Measurements from ENCODE around the gene PDE4D.

PDE4D gene

GRCh38 chr5:59391576-59391975 is 501.9 kb downstream of the PDE4D start:
- H3K9ac ChIP-seq (ENCODE audit: low read depth, low read length, poor library complexity), result no peak overlapping the region
- no peak overlapping the region for H4K91ac ChIP-seq (ENCODE audit: low read depth, low read length, poor library complexity)
- no peak overlapping the region for H3K27ac ChIP-seq (replicated peaks; ENCODE audit: low read length)
- H3K79me1 ChIP-seq (ENCODE audit: low read depth, low read length), result no peaks in the 10 kb centered on the region
- H3K18ac ChIP-seq (ENCODE audit: low read length), result no peak overlapping the region
- peaks cover 0 to 12% of the 10 kb centered on the region in 2 donors for H3K9me3 ChIP-seq (replicated peaks in 1 of 2; ENCODE audit: control insufficient read depth in 2 of 2, insufficient read depth in 1 of 2, low read depth in 1 of 2, low read length in 2 of 2)
- no peak overlapping the region for H2BK12ac ChIP-seq (ENCODE audit: low read length)
- no peak overlapping the region for H4K8ac ChIP-seq (ENCODE audit: low read depth, low read length)
- H3K23ac ChIP-seq (ENCODE audit: low read depth, low read length, poor library complexity), result no peak overlapping the region
- WGBS, 2 donors (ENCODE audit: extremely low coverage in 2 of 2, insufficient read length in 2 of 2, insufficient replicate concordance in 1 of 2), result 100% methylated on average over 1 of the region's 1 CpG
- H3K4ac ChIP-seq (ENCODE audit: low read length), result no peak overlapping the region
- no peak overlapping the region for H3K4me3 ChIP-seq (ENCODE audit: low read length in 2 of 2)
- DNase-seq (ENCODE audit: low spot score), result no peak
- H3K14ac ChIP-seq (ENCODE audit: low read length), result no peak overlapping the region
- no peak overlapping the region for H3K4me2 ChIP-seq (ENCODE audit: insufficient read depth, low read length, poor library complexity, severe bottlenecking)
- no peaks in the 10 kb centered on the region for H3K27me3 ChIP-seq (ENCODE audit: control insufficient read depth in 3 of 3, insufficient read depth in 3 of 3, low read depth in 1 of 3, low read length in 3 of 3)
- no peak overlapping the region for H2BK5ac ChIP-seq (ENCODE audit: low read length)
- H2AFZ ChIP-seq (ENCODE audit: low read length), result no peak overlapping the region
- no peaks in the 10 kb centered on the region for H3K36me3 ChIP-seq (replicated peaks in 1 of 2; ENCODE audit: control insufficient read depth in 2 of 2, insufficient read depth in 2 of 2, low read length in 2 of 2)
- H3K4me1 ChIP-seq (ENCODE audit: control insufficient read depth in 2 of 2, insufficient read depth in 1 of 2, low read depth in 1 of 2, low read length in 2 of 2), result no peaks in the 10 kb centered on the region
- H2AK5ac ChIP-seq (ENCODE audit: low read depth, low read length), result no peak overlapping the region
- H2BK15ac ChIP-seq (ENCODE audit: low read length), result no peak overlapping the region
- H2BK120ac ChIP-seq (ENCODE audit: low read depth, low read length), result no peak overlapping the region

DNA sequence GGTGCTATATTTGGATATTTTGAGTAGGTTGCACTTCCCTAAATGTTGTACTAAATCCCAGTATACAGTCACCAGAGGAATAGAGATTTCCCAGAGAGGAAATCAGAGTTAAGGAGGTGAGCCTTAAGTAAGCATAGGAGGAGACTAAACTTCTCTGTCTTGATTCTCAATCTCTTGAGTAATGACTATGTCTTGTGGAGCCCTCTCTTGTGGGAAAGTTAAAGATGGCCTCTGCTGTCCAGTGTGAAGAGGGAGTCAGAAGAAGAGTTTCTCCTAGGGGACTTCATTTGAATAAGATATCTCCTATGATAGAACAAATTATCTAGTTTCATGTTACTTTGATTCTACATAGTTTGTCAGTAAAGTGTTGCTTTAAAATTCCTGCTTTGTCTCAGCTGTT is 502.5 kb downstream of the PDE4D start:
- Histone ChIP-seq H3K4me1 (ENCODE audit: control insufficient read depth in 2 of 2, insufficient read depth in 1 of 2, low read depth in 1 of 2, low read length in 2 of 2) (no peaks in the 10 kb centered on the region), H3K14ac (ENCODE audit: low read length) (no peak overlapping the region), H2BK120ac (ENCODE audit: low read depth, low read length) (no peak overlapping the region), H3K23ac (ENCODE audit: low read depth, low read length, poor library complexity) (no peak overlapping the region), H3K27me3 (ENCODE audit: control insufficient read depth in 3 of 3, insufficient read depth in 3 of 3, low read depth in 1 of 3, low read length in 3 of 3) (no peaks in the 10 kb centered on the region), H3K4me2 (ENCODE audit: insufficient read depth, low read length, poor library complexity, severe bottlenecking) (no peak overlapping the region), H3K18ac (ENCODE audit: low read length) (no peak overlapping the region), H3K9ac (ENCODE audit: low read depth, low read length, poor library complexity) (no peak overlapping the region), H3K4me3 (ENCODE audit: low read length in 2 of 2) (no peak overlapping the region), H2BK5ac (ENCODE audit: low read length) (no peak overlapping the region), H2BK12ac (ENCODE audit: low read length) (no peak overlapping the region), H2BK15ac (ENCODE audit: low read length) (no peak overlapping the region), H2AFZ (ENCODE audit: low read length) (no peak overlapping the region), H3K9me3 (replicated peaks in 1 of 2; ENCODE audit: control insufficient read depth in 2 of 2, insufficient read depth in 1 of 2, low read depth in 1 of 2, low read length in 2 of 2) (peaks cover 0 to 12% of the 10 kb centered on the region in 2 donors), H2AK5ac (ENCODE audit: low read depth, low read length) (no peak overlapping the region), H3K79me1 (ENCODE audit: low read depth, low read length) (no peaks in the 10 kb centered on the region), H3K4ac (ENCODE audit: low read length) (no peak overlapping the region), H3K36me3 (replicated peaks in 1 of 2; ENCODE audit: control insufficient read depth in 2 of 2, insufficient read depth in 2 of 2, low read length in 2 of 2) (no peaks in the 10 kb centered on the region), H4K8ac (ENCODE audit: low read depth, low read length) (no peak overlapping the region), H4K91ac (ENCODE audit: low read depth, low read length, poor library complexity) (no peak overlapping the region), H3K27ac (replicated peaks; ENCODE audit: low read length) (no peak overlapping the region)
- DNase-seq (ENCODE audit: low spot score), result no peak

DNA sequence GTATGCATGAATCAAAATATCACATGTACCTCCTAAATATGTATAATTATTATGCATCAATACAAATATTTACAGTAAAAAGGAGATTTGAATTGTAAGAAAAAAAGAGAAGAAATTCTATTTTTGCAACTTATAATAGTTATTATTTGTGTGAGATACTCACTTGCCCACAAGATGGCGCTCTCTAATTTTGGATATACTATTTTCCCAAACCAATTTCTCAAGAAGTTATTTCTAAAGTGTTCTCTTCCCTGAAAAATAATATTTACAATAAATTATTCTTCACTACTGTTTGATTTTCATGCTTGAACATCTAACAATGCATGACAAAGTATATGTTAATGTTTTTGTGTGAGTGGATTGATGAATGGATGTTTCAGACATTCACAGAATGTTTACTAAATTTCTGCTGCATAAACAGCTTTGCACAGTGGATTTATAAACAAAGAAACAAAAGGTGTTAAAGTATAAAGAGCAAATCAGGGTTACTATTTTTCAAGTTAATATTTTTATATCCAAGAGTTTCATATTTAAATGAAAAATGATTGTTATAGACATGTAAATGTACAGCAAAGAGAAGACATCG is 503.4 kb downstream of the PDE4D start:
- no peak overlapping the region for H3K4me2 ChIP-seq (ENCODE audit: insufficient read depth, low read length, poor library complexity, severe bottlenecking)
- no peak overlapping the region for H2AK5ac ChIP-seq (ENCODE audit: low read depth, low read length)
- H3K9me3 ChIP-seq (replicated peaks in 1 of 2; ENCODE audit: control insufficient read depth in 2 of 2, insufficient read depth in 1 of 2, low read depth in 1 of 2, low read length in 2 of 2), result peaks cover 0 to 12% of the 10 kb centered on the region in 2 donors
- no peak overlapping the region for H3K4ac ChIP-seq (ENCODE audit: low read length)
- no peak overlapping the region for H3K18ac ChIP-seq (ENCODE audit: low read length)
- H4K8ac ChIP-seq (ENCODE audit: low read depth, low read length), result no peak overlapping the region
- H2BK5ac ChIP-seq (ENCODE audit: low read length), result no peak overlapping the region
- no peak overlapping the region for H3K23ac ChIP-seq (ENCODE audit: low read depth, low read length, poor library complexity)
- no peak overlapping the region for H2AFZ ChIP-seq (ENCODE audit: low read length)
- H3K36me3 ChIP-seq (replicated peaks in 1 of 2; ENCODE audit: control insufficient read depth in 2 of 2, insufficient read depth in 2 of 2, low read length in 2 of 2), result no peaks in the 10 kb centered on the region
- no peak overlapping the region for H2BK120ac ChIP-seq (ENCODE audit: low read depth, low read length)
- no peak overlapping the region for H3K27ac ChIP-seq (replicated peaks; ENCODE audit: low read length)
- WGBS, 2 donors (ENCODE audit: extremely low coverage in 2 of 2, insufficient read length in 2 of 2, insufficient replicate concordance in 1 of 2), result no CpG with 5 or more reads among the region's 2 CpGs
- no peaks in the 10 kb centered on the region for H3K4me1 ChIP-seq (ENCODE audit: control insufficient read depth in 2 of 2, insufficient read depth in 1 of 2, low read depth in 1 of 2, low read length in 2 of 2)
- H3K14ac ChIP-seq (ENCODE audit: low read length), result no peak overlapping the region
- no peak overlapping the region for H3K9ac ChIP-seq (ENCODE audit: low read depth, low read length, poor library complexity)
- no peak overlapping the region for H4K91ac ChIP-seq (ENCODE audit: low read depth, low read length, poor library complexity)
- no peak overlapping the region for H3K4me3 ChIP-seq (ENCODE audit: low read length in 2 of 2)
- H2BK12ac ChIP-seq (ENCODE audit: low read length), result no peak overlapping the region
- no peaks in the 10 kb centered on the region for H3K79me1 ChIP-seq (ENCODE audit: low read depth, low read length)
- DNase-seq (ENCODE audit: low spot score), result peak; percentile 32
- H3K27me3 ChIP-seq (ENCODE audit: control insufficient read depth in 3 of 3, insufficient read depth in 3 of 3, low read depth in 1 of 3, low read length in 3 of 3), result no peaks in the 10 kb centered on the region
- H2BK15ac ChIP-seq (ENCODE audit: low read length), result no peak overlapping the region

DNA sequence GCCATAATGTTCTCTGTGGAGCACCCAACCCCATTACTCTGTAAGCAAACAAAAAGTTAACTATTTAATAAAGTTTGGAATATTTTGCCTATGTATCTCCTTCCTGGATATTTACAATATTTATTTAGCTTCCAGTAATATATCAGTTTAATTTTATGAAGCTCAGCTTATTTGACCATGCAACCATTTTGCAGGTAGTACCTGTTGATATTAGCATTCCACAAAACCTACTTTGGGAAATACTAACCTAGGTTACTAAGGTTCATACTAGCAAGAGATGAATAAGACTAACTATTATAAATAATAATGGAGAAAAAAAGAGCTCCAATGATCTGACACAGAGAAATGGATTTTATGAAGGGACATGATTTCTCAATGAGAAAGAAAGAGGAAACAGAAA is 506.4 kb downstream of the PDE4D start:
- no peak overlapping the region for H3K4me3 ChIP-seq (ENCODE audit: low read length in 2 of 2)
- H3K27me3 ChIP-seq (ENCODE audit: control insufficient read depth in 3 of 3, insufficient read depth in 3 of 3, low read depth in 1 of 3, low read length in 3 of 3), result no peaks in the 10 kb centered on the region
- no peak overlapping the region for H2AFZ ChIP-seq (ENCODE audit: low read length)
- no peak overlapping the region for H2BK5ac ChIP-seq (ENCODE audit: low read length)
- no peaks in the 10 kb centered on the region for H3K79me1 ChIP-seq (ENCODE audit: low read depth, low read length)
- no peak for DNase-seq (ENCODE audit: low spot score)
- no peak overlapping the region for H3K27ac ChIP-seq (replicated peaks; ENCODE audit: low read length)
- no peak overlapping the region for H2BK12ac ChIP-seq (ENCODE audit: low read length)
- no peaks in the 10 kb centered on the region for H3K36me3 ChIP-seq (replicated peaks in 1 of 2; ENCODE audit: control insufficient read depth in 2 of 2, insufficient read depth in 2 of 2, low read length in 2 of 2)
- no peak overlapping the region for H3K4me2 ChIP-seq (ENCODE audit: insufficient read depth, low read length, poor library complexity, severe bottlenecking)
- H4K8ac ChIP-seq (ENCODE audit: low read depth, low read length), result no peak overlapping the region
- no peaks in the 10 kb centered on the region for H3K4me1 ChIP-seq (ENCODE audit: control insufficient read depth in 2 of 2, insufficient read depth in 1 of 2, low read depth in 1 of 2, low read length in 2 of 2)
- H2AK5ac ChIP-seq (ENCODE audit: low read depth, low read length), result no peak overlapping the region
- H2BK120ac ChIP-seq (ENCODE audit: low read depth, low read length), result no peak overlapping the region
- H3K4ac ChIP-seq (ENCODE audit: low read length), result no peak overlapping the region
- no peak overlapping the region for H3K9ac ChIP-seq (ENCODE audit: low read depth, low read length, poor library complexity)
- no peak overlapping the region for H3K14ac ChIP-seq (ENCODE audit: low read length)
- no peaks in the 10 kb centered on the region for H3K9me3 ChIP-seq (replicated peaks in 1 of 2; ENCODE audit: control insufficient read depth in 2 of 2, insufficient read depth in 1 of 2, low read depth in 1 of 2, low read length in 2 of 2)
- H2BK15ac ChIP-seq (ENCODE audit: low read length), result no peak overlapping the region
- no peak overlapping the region for H4K91ac ChIP-seq (ENCODE audit: low read depth, low read length, poor library complexity)
- H3K18ac ChIP-seq (ENCODE audit: low read length), result no peak overlapping the region
- no peak overlapping the region for H3K23ac ChIP-seq (ENCODE audit: low read depth, low read length, poor library complexity)
